Hair follicle dermal papilla cell (primary cell): ENCODE measurements around the gene PPFIA4. TPM values are rescaled to one million over a fixed set of nuclear protein-coding genes. Genes with fewer than 3 reads are reported as not detected.

Experiments
- total RNA-seq: library from RNA; depleted of rRNA; stranded (reverse); fragments of >200 nt; gene quantifications from 2 replicates; pipeline ENCODE4 v1.2.3, GENCODE V29; 2012

PPFIA4 gene
- 11.2 and 14.5 TPM in 2 replicates for total RNA-seq

DNA sequence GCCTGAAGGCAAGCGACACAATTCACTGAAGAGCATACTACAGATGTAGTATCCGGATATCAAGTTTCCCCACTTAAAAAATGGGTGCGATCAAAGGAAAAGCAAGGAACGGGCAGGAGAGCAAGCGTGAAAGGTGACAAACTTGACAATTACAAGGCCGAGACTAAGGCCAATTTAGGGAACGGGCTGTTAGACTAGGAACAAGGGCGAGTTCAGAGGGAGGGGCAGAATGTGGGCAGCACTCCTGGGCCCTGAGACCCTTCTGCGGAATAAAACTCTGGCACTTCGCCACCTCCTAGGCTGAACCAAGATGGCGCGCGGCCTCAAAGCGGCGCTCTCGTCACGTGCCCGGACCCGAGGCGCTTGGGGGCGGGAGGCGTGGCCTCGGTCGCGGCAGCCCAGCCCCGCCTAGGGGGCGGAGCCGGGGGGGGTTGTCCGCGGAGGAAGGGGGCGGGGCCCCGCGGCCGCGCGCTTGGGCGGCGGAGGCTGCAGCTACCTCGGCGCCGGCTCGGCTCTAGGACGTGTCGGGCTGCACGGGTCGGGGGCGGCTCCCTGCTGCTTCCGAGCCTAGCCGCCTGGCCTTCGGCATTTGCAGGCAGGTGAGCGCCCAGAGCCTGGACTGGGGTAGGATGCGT is at the start of gene PPFIA4:
Gene PPFIA4 (plus strand): TSS at position 461 of the 635 bp plus-strand sequence. CDS start 12,518 bp downstream, outside the sequence.

DNA sequence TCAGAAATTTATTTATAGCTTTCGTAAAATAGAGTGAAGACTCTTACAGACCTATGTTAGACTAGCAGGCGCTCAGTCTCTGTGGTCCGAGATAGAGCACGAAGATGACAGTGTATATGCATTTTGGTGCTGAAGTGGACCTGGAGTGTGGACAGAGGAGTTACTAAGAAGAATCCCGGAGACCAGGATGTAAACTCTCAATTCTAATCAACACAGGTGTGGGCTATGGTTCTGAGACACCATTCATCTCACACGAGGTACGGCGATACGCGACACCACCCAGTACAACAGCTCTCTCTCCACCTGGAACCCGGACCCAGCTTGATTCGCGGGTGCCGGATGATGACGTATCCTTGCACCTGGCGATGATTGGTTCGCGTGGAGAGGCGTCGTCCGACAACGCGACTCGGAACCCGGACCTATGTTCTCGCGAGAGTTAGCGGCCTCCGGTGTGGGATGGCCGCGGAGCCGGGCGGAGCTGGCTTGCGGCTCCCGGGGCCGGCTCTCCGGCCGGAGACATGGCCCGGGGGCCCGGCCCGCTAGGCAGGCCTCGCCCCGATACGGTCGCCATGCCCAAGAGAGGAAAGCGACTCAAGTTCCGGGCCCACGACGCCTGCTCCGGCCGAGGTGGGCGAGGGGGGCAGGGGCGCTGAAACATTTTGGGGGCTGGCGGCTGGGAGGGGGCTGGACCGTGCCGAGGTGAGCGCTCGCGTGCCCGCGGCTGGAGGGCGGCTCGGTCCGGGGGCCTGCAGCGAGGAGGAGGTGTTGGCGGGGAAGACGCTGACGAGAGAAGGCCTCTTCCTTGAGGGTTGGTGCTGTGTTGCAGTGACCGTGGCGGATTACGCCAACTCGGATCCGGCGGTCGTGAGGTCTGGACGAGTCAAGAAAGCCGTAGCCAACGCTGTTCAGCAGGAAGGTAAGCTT is 19.1 kb upstream of the PPFIA4 start, which contains the start of gene TMEM183A:
Gene TMEM183A (plus strand): TSS at position 427 of the 924 bp plus-strand sequence. CDS start 92 bp downstream, at position 519.

DNA sequence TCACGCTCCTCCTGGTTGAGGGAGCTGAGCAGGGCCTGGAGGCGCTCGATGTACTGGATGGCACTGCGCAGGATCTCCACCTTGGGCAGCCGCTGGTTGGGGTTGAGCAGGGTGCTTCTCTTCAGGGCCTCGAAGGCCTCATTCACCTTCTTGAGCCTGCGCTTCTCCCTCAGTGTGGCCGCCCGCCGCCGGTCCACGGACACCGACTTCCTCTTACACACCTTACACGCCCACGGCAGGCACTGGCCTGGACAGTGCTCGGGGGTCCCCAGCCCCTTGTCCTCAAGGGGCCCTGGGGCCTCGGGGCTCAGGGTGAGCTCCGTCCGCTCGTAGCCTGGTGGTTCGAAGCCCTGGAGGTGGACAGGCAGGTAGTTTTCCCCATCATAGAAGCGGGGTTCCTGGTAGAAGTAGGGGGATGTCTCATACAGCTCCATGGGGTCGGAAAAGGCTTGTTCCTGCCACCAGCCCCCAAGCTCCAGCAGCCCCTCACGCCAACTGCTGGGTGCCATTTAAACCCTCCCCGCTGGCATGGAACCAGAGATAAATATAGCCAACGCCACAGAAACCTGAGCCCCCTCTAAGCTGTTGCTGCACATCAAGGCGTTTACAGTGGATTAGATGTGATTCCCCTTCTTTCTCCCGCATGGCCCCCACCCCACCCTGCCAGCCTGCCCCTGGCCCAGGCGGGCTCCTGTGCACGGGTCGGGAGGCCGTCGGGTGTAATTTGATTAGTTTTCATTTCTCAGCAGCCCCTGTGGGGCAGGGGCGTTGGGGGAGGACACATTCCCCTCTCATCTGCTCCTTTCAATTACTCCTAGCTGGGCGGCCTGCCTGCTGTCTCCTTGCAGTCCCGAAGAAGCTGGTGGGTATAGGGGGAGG is 59.5 kb downstream of the PPFIA4 start, which contains the start of gene MYOG:
Gene MYOG (minus strand): TSS at position 485 of the 879 bp plus-strand sequence. CDS start 51 bp downstream, at position 434.

DNA sequence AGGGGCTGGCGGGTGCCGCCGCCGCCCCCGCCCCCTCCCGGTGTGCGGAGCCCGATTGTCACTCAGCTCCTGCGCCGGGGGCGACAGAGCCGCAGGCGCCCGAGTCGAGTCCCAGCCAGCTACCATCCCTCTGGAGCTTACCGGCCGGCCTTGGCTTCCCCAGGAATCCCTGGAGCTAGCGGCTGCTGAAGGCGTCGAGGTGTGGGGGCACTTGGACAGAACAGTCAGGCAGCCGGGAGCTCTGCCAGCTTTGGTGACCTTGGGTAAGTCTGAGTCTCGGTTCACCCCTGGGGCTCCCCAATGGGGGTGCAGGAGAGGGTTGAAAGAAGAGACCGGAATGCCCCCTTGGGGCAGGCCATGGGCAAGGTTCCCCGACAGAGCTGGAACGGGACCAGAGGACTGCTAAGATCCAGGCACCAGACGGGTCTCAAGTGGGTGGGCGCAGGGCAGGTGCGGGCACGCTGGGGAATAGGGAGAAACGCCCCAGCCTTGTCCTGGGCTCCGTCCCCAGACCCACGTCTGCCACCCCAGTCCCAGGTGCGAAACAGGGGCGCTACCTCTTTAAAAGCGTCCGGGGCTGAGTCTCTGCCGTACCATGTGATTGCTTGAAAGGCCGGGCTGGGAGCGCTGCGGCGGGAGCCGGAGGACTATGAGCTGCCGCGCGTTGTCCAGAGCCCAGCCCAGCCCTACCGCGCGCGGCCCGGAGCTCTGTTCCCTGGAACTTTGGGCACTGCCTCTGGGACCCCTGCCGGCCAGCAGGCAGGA is 101.6 kb downstream of the PPFIA4 start, which contains the start of gene ADORA1:
Gene ADORA1 (plus strand): TSS at position 61 of the 765 bp plus-strand sequence. CDS start 1,116 bp downstream, outside the sequence.

Other genes starting within 250 kb of the PPFIA4 start
- gene KDM5B, start 218.1 kb upstream of the PPFIA4 start, total RNA-seq = 92.2 and 131 TPM in 2 replicates
- gene PCAT6, start 215.5 kb upstream of the PPFIA4 start, total RNA-seq = not detected in 2 replicates
- 7.2 and 7.6 TPM in 2 replicates for gene RABIF, start 137.3 kb upstream of the PPFIA4 start, total RNA-seq
- gene KLHL12, start 99.3 kb upstream of the PPFIA4 start, total RNA-seq = 36.0 and 38.5 TPM in 2 replicates
- gene ADIPOR1, start 68.2 kb upstream of the PPFIA4 start, total RNA-seq = 102 and 109 TPM in 2 replicates
- gene CYB5R1, start 59.2 kb upstream of the PPFIA4 start, total RNA-seq = 37.3 and 39.4 TPM in 2 replicates
- gene TMEM183A, start 19.1 kb upstream of the PPFIA4 start, total RNA-seq = 95.7 and 104 TPM in 2 replicates
- not detected in 2 replicates for gene MYOG, start 59.5 kb downstream of the PPFIA4 start, total RNA-seq
- gene ADORA1, start 101.2 kb downstream of the PPFIA4 start, total RNA-seq = 1.3 and 5.5 TPM in 2 replicates
- not detected in 2 replicates for gene MYBPH, start 149.3 kb downstream of the PPFIA4 start, total RNA-seq
- gene CHI3L1, start 160.2 kb downstream of the PPFIA4 start, total RNA-seq = 2.7 and 11.0 TPM in 2 replicates
- not detected in 2 replicates for gene CHIT1, start 203.2 kb downstream of the PPFIA4 start, total RNA-seq